Measurements from ENCODE around the gene SAYSD1.

The SAYSD1 gene

DNA sequence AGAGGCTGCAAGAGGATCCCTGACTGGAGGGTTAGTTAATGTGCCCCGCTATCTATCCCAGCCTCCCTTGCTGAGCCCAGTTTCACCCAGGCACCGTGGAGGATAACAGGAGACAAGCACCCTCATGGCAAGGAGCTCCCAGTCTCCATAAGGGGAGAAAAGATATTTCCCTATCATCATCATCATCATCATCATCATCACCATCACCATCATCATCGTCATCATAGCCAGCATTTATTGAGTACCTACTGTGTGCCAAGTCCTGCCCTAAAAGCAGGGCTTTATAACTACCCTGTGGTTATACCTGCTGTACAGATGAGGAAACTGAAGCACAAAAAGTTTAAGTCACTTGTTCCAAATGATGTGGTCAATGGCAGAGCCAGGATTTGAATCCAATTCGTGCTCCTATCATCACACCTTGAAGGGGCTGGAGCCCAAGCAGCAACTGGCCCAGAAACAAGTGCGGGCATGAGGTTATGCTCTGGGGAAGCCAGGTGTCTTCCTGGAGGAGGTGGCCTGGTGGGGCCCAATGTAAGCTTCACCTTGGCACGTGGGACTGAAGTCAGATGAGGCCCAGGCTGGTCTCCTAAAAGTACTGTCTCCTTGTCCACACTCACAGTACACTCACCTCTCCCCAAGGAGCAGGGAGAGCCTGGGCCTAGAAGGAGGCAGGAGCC is 56.4 kb downstream of the SAYSD1 start:
- DNase-seq (ENCODE audit: low read depth in 2 of 2) = no peak

GRCh38 chr6:39057251-39058155 is 57.5 kb downstream of the SAYSD1 start:
- no peak for DNase-seq (ENCODE audit: low read depth in 2 of 2)

- DNase-seq (ENCODE audit: low read depth in 2 of 2) = no peak
Measured at GRCh38 chr6:39056681-39057080, 58.3 kb downstream of the SAYSD1 start.

DNA sequence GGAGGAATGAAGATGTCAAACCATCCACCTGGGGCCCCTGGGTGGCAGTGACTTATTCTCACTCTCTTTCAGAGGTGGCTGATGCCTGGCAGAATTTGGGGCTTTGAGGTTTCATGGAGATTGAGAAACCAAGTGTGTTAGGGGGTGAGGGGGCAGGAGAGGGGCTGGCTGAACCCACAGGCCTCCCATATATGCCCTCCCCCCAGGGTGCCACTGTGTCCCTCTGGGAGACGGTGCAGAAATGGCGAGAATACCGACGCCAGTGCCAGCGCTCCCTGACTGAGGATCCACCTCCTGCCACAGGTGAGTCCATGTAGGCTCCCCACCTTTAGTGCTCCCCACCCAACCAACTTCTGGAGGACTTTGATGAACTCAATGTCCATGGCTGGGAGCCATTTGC is 58.8 kb downstream of the SAYSD1 start:
- DNase-seq (ENCODE audit: low read depth in 2 of 2) = no peak

- no peak for DNase-seq (ENCODE audit: low read depth in 2 of 2)
Measured at GRCh38 chr6:39055661-39056060, 59.3 kb downstream of the SAYSD1 start.

DNA sequence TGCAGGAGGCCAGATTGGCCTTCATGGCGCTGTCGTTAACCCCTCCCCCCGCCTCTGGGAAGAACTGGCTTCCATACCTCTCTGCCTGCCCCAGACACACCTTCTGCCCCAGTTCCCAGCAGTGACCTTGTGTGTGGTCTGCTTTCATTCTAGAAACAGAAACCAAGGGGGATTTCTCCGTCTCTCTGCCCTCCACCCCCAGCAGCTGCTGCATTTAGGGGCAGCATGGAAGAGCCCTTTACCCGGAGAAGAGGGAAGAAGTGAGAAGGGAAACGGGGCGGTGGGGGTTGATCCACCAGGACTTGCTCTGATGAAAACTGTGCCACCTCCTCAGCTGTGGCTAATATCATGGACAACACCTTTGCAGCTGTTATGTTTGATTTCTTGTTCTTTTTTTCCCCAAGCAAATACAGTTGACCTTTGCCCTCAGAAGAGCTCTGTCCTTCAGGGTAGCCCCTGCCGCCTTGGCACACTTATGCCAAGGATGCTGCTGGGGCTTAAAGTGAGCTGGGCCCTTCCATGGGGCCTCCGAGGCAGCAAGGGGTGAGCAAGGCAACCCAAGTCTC is 60.3 kb downstream of the SAYSD1 start:
- DNase-seq (ENCODE audit: low read depth in 2 of 2) = no peak

Data from fibroblast of skin of left quadriceps (primary cell).